Islet precursor cell (in vitro differentiated cells): ENCODE measurements around the gene BRAP.
A peak's percentile ranks its signal among the peaks of the same experiment; 100 is the strongest.
"Not testable (repeated sequence)": the region's sequence is repeated elsewhere in the genome, so short reads cannot be mapped to it uniquely, and the experiment has no call there.

Experiments
- DNase-seq: peaks from one replicate; pipeline ENCODE4 v3.0.0-alpha.2; 2018

BRAP gene

DNA sequence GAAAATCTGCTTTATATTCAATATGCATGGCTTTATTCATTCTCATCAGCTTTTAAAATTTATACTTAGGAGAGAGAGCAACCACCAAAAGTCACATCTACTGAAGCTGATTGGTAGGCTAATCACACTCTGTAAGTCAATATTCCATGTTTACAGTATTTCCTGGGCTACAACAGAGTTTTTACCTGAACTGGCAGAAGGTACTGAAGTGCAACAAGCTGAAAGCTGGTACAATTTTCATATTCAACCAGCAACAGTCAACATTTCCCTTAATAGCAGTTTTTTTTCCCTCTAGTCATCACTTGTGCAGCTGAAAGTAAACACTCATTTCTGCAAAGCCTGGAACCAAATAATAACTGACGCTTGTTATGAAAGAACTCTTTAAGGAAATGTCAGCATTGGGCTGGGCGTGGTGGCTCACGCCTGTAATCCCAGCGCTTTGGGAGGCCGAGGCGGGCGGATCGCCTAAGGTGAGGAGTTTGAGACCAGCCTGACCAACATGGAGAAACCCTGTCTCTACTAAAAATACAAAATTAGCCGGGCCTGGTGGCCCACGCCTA lies 12.9 kb downstream of the BRAP start:
- DNase-seq, result no peak

DNA sequence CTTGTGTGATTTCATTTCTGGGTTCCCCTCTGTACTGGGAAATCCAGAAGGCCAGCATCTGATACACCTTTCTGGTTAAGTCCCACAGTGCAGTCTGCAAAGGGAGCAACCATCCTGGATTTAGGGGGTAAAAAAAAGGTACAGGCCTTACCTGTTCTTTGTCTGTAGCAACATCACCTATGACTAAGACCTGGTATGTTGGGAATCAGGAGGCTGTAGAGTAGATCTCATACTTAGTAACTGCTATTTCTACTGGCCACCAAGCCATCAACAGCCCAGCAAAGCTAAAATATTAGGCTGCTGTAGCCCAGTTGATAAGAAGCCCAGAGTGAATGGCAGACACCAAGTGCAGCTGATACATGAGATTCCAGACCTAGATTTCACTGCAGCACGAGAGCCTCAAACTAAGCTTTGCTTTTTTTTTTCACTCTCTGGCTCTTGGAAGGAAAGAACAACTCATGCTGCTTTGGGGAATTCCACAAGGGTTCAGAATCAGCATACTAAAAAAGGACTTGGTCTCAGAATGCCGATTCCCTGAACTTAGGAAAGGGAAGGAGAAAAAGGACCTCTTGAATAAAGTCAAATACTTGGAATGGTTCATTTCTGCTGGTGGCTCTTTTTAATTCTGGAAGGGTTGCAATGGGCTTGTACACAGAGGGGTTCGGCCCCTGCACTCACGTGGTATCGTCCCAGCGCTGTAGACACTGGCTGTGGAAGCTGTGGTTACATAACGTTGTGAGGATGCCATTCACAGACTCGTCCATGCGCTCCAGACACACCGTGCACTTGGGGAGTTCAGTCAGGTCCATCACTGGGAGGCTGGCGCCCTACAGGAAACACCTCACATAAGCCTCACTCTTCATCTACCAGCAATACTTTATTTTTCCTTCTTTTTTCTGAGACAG lies 20.5 kb downstream of the BRAP start:
- DNase-seq, result no peak

DNA sequence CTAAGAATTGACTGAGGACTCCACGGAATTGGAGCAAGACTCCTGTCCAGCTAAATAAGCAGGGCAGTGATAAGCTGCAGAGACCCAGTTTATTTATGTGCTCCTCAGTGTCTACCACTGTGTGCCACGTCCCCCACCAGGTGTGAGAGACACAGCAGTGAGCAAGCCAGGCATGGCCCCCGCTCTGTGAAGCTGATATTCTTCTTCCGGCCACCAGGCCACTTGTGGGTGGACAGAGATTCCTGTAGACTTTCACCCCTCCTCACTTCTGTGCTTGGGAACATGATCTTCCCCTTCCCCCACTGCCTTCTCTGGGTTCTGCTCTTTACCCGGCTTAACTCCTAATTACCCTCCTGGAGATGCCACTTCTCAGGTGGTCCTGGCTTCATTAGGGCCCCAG lies 21.3 kb downstream of the BRAP start:
- no peak for DNase-seq

- no peak for DNase-seq
Measured at GRCh38 chr12:111656016-111656415, 29.7 kb downstream of the BRAP start.

DNA sequence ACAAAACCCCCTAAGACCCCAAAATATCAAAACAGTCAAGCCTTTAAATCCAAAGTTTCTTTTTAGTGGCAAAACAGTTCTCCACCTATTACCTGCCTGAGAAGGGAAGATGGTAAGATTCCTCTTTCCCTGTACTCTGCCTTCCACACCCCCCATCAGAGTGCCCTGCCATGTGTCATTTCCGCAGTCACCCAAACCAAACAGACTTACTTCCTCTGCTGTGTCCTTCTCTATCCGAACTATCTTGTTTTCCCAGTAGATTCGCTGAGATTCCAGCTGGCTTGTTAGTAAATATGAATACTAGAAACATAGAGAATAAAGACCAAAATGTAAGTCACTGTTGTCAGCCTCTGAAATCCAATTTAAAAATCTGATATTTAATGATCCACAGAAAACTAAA lies 30.4 kb downstream of the BRAP start:
- no peak for DNase-seq

DNA sequence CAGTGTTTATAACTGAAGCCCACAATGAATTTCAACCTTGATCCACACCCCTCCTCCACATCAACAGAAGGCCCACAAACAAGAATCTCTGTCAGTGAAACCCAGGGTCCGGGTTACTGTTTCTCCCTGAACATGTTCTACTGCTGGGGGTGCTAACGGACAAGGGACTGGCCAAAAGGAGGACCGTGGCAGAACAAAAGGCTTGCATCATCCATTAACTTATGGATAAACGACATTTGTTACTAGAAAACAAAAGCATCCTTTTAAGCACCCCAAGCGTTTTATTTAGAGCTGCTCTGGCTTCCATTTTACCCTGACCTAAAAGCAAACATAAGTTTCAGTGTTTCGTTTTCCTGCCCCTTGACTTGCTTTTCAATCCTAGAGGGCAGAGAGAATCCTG lies 32.2 kb downstream of the BRAP start:
- no peak for DNase-seq

GRCh38 chr12:111652530-111652929 lies 33.2 kb downstream of the BRAP start:
- DNase-seq, result not testable (repeated sequence)

GRCh38 chr12:111650912-111651311 lies 34.8 kb downstream of the BRAP start:
- no peak for DNase-seq

DNA sequence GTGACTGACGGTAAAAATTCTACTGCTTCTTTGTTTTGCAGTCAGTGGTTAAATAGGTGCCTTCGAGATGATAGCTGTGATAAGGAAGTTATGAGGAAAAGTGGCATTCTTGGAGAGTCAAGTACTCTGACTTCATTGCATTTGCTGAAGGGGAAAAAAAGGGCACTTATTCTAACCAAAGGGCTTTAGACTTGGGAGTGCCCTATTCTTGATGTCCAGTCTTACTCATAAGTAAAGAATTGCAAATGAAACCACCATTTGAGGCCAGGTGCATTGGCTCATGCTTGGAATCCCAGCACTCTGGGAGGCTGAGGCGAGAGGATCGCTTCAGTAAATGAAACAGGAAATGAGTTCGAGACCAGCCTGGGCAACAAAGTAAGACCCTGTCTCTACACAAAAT lies 40.3 kb downstream of the BRAP start:
- DNase-seq, result peak; percentile 90

DNA sequence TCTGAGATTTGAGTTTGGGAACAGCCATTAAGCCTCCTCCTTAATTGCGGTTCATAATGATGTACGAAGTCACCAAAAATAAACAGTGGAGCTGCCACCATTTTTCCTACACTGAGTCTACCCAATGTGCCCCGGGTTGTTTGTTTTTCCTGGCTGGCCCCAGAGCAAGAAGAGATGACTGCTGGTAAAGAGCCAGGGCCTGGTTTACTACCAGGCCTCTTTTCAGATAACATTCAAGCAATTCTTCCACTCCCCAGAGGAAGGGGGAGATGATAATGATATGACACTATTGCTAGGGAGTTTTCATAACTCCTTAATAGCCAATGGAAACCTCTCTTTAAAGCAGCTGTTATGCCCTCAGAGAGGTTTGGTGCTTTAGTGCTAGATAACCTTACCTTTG lies 42.3 kb downstream of the BRAP start:
- no peak for DNase-seq

GRCh38 chr12:111642681-111643426 lies 42.9 kb downstream of the BRAP start:
- no peak for DNase-seq

DNA sequence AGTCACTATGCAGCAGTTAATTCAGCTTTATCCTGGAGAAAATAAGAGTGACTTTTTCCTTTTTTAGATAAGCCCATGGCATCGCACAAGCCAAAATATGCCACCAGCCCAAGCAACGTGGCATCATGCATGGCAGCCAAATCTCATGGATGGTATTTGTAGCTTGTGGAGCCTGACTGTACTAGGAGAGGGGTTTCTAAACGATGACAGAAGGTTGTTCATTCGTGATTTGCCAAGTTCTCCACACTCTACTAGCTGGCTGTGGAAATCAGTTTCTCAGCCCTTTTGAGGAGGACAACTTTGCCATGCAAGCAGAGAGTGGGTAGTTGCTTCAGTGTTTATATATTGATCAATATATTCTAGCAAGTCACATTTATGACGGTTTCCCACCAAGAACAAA lies 45.2 kb downstream of the BRAP start:
- no peak for DNase-seq

- DNase-seq, result no peak
Measured at GRCh38 chr12:111638556-111638955, 47.2 kb downstream of the BRAP start.

- peak; percentile 94 for DNase-seq
Measured at GRCh38 chr12:111636209-111636945, 49.4 kb downstream of the BRAP start.

DNA sequence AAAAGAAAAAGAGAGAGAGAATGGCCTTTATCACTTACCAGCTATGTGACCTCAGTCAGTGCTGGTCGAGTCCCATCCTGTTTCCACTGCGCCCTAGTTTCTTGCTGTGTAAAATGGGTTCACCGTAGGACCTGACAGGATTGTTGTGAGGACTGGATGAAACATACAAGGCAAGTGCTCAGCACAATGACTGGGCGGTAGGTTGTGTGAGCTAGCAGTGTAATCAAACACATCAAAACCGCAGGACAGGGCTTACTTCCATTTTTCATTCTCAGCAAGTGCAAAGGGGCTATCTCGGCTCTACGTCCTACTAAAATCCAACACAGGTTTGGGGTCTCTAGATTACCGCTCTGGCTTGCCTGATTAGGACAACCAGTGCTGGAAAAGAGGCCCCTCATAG lies 50.2 kb downstream of the BRAP start:
- DNase-seq, result no peak

GRCh38 chr12:111628505-111629260 lies 57.1 kb downstream of the BRAP start:
- no peak for DNase-seq

- no peak for DNase-seq
Measured at GRCh38 chr12:111626230-111626629, 59.5 kb downstream of the BRAP start.

GRCh38 chr12:111624540-111624939 lies 61.2 kb downstream of the BRAP start:
- DNase-seq, result peak; percentile 84

DNA sequence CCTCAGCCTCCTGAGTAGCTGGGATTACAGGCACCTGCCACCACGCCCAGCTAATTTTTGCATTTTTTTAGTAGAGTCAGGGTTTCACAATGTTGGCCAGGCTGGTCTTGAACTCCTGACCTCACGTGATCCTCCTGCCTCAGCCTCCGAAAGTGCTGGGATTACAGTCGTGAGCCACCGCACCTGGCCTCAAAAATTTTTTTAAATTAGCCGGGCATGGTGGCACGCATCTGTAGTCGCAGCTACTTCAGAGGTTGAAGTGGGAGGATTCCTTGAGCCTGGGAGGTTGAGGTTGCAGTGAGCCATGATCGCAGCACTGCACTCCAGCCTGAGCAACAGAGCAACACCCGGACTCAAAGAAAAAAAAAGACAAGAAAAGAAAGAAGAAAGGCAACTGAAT lies 67.9 kb downstream of the BRAP start:
- DNase-seq, result not testable (repeated sequence)

- DNase-seq, result no peak
Measured at GRCh38 chr12:111616177-111616623, 69.6 kb downstream of the BRAP start.

DNA sequence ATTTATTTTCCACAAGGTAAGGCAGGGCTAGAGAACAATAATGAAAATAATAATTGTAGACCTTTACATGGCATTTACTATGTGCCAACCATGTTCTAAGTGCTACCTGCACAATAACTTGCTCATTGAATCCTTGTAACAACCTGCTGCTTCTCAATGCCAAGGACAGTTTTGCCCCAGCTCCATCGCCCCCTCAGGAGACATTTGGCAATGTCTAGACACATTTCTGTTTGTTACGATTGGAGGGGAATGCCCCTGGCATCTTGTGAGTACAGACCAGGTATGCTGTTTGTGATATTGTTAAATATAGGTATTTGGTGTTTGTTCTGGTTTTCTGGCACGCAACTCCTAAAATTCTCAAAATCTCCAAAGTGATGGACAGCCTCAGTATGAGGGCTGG lies 78.5 kb downstream of the BRAP start:
- DNase-seq, result no peak

- DNase-seq, result no peak
Measured at GRCh38 chr12:111606767-111607230, 79.0 kb downstream of the BRAP start.
